AML-193 (cell line): ENCODE measurements around the gene KCNK17.
"Not testable (repeated sequence)": the region's sequence is repeated elsewhere in the genome, so short reads cannot be mapped to it uniquely, and the experiment has no call there.

ENCODE experiments used
- DNase-seq, 2 experiments: peaks; one replicate each; lab custom pipeline; 2025; lab: John Stamatoyannopoulos, UW

The KCNK17 gene

GRCh38 chr6:39302669-39303424 is 11.4 kb downstream of the KCNK17 start:
- DNase-seq: peak; percentile 82 to 88

GRCh38 chr6:39302011-39302410 is 12.2 kb downstream of the KCNK17 start:
- no peak for DNase-seq

GRCh38 chr6:39301606-39302005 is 12.6 kb downstream of the KCNK17 start:
- DNase-seq: no peak

- DNase-seq: peak; percentile 33 to 52
These were observed 13.5 kb downstream of the KCNK17 start for GRCh38 chr6:39300739-39301138.

GRCh38 chr6:39298061-39298460 is 16.2 kb downstream of the KCNK17 start:
- no peak for DNase-seq

GRCh38 chr6:39296745-39297640 is 17.2 kb downstream of the KCNK17 start:
- DNase-seq: no peak

- DNase-seq: no peak
These were observed 18.6 kb downstream of the KCNK17 start for GRCh38 chr6:39295611-39296011.

- DNase-seq: no peak
These were observed 19.3 kb downstream of the KCNK17 start for GRCh38 chr6:39294899-39295298.

GRCh38 chr6:39294133-39294532 is 20.1 kb downstream of the KCNK17 start:
- no peak for DNase-seq

GRCh38 chr6:39292637-39293036 is 21.6 kb downstream of the KCNK17 start:
- DNase-seq: no peak

- DNase-seq: no peak
These were observed 24.7 kb downstream of the KCNK17 start for GRCh38 chr6:39289490-39289889.

GRCh38 chr6:39287601-39288000 is 26.6 kb downstream of the KCNK17 start:
- DNase-seq: no peak

GRCh38 chr6:39286596-39286995 is 27.6 kb downstream of the KCNK17 start:
- DNase-seq: not testable (repeated sequence)

GRCh38 chr6:39282774-39283173 is 31.4 kb downstream of the KCNK17 start:
- DNase-seq: no peak

GRCh38 chr6:39281312-39281980 is 32.8 kb downstream of the KCNK17 start:
- no peak for DNase-seq

GRCh38 chr6:39280247-39280731 is 33.9 kb downstream of the KCNK17 start:
- DNase-seq: no peak

GRCh38 chr6:39279539-39279938 is 34.7 kb downstream of the KCNK17 start:
- no peak for DNase-seq

- no peak for DNase-seq
These were observed 37.7 kb downstream of the KCNK17 start for GRCh38 chr6:39276379-39276995.

GRCh38 chr6:39274903-39275302 is 39.3 kb downstream of the KCNK17 start:
- DNase-seq: no peak

- no peak for DNase-seq
These were observed 39.7 kb downstream of the KCNK17 start for GRCh38 chr6:39274471-39274870.

- DNase-seq: no peak
These were observed 40.8 kb downstream of the KCNK17 start for GRCh38 chr6:39273406-39273821.

GRCh38 chr6:39269961-39270360 is 44.3 kb downstream of the KCNK17 start:
- DNase-seq: no peak
